Testis (tissue), 2 donors: ENCODE measurements around the gene ZNF862.

ENCODE experiments used
- CTCF ChIP-seq, 3 experiments: fragments of 450-650 bp in 2 of 3; fragments of 200-600 bp in 1 of 3; sonication (generic) in 1 of 3; IDR thresholded peaks; one replicate each; pipeline ENCODE4 v1.5.1; 2016 to 2019; ENCODE audit warnings: antibody characterized with exemption in 3 of 3, mild to moderate bottlenecking in 2 of 3, moderate library complexity in 1 of 3
- POLR2A ChIP-seq: fragments of 450-650 bp; IDR thresholded peaks from one replicate; pipeline ENCODE4 v1.6.1; 2017; ENCODE audit warnings: antibody characterized with exemption, mild to moderate bottlenecking, moderate library complexity

- TF ChIP-seq CTCF (IDR thresholded peaks at IDR 0.05), result no peak
- TF ChIP-seq POLR2A, result no peak
These were observed 47.8 kb downstream of the ZNF862 start for GRCh38 chr7:149886018-149886415.
